Activated CD4-positive, alpha-beta T cell treated with anti-CD3 and anti-CD28 coated beads, Interleukin-2, amount 10 ng/mL, durations not matched to agents 24 days and 14 days (primary cell): ENCODE measurements around the gene SHC1. TPM values are rescaled to one million over a fixed set of nuclear protein-coding genes. Genes with fewer than 3 reads are reported as not detected.
"Not testable (repeated sequence)": the region's sequence is repeated elsewhere in the genome, so short reads cannot be mapped to it uniquely, and the experiment has no call there.

Experiments used
- DNase-seq: peaks from one replicate; pipeline ENCODE4 v3.0.0; 2022
- H3K27ac Mint-ChIP-seq: one replicate; pipeline ENCODE4 v1.8.0; 2022; ENCODE audit warnings: mild to moderate bottlenecking, mixed read lengths
- H3K27me3 Mint-ChIP-seq: one replicate; pipeline ENCODE4 v1.8.0; 2022; ENCODE audit warnings: mixed read lengths
- H3K36me3 Mint-ChIP-seq: one replicate; pipeline ENCODE4 v1.8.0; 2022; ENCODE audit warnings: low read depth, mild to moderate bottlenecking, mixed read lengths
- H3K4me1 Mint-ChIP-seq: one replicate; pipeline ENCODE4 v1.8.0; 2021; ENCODE audit warnings: mixed read lengths
- H3K4me3 Mint-ChIP-seq: one replicate; pipeline ENCODE4 v1.8.0; 2022; ENCODE audit warnings: mild to moderate bottlenecking, moderate library complexity, mixed read lengths
- H3K9me3 Mint-ChIP-seq: one replicate; pipeline ENCODE4 v1.8.0; 2021; ENCODE audit warnings: mixed read lengths
- intact Hi-C: fragments of 100-400 bp; cut with micrococcal nuclease; formaldehyde crosslinking; loops from one replicate; pipeline ENCODE4 v1.15.1; 2023
- total RNA-seq: library from RNA; stranded (reverse); gene quantifications from 2 replicates; pipeline ENCODE4 v1.2.3, GENCODE V29; 2022

SHC1 gene
- total RNA-seq, 1 donor from 2014 or later: 50.4 TPM

DNA sequence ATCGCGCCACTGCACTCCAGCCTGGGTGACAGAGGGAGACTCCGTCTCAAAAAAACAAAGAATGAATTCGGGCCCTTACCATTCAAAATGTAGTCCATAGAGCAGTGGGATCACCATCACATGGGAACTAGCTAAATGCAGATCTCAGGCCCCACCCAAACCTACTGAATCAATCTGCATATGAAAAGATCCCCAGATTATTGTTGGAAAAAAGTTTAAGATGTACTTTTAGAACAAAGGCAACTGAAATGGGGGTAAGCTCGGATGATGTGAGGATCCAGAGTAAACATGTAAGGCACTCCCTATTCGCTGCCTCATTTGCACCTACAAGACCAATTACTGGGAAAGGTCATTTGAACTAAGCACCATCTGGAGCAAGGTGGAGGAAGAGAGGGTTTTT, 11.8 kb upstream of the SHC1 start:
- DNase-seq: no peak
- intact Hi-C loops: loop anchor here (2.0 to 5.0 kb wide), 4 partner anchors 68 to 210 kb away; partner anchors contain the start of genes ADAM15, KRTCAP2, SLC50A1 and TRIM46
- H3K4me3 Mint-ChIP-seq: no peak overlapping the region
- peaks cover 16% of the 10 kb centered on the region for H3K4me1 Mint-ChIP-seq
- no peaks in the 10 kb centered on the region for H3K27me3 Mint-ChIP-seq
- no peak overlapping the region for H3K27ac Mint-ChIP-seq
- H3K36me3 Mint-ChIP-seq: peaks cover 23% of the 10 kb centered on the region
- H3K9me3 Mint-ChIP-seq: no peaks in the 10 kb centered on the region

DNA sequence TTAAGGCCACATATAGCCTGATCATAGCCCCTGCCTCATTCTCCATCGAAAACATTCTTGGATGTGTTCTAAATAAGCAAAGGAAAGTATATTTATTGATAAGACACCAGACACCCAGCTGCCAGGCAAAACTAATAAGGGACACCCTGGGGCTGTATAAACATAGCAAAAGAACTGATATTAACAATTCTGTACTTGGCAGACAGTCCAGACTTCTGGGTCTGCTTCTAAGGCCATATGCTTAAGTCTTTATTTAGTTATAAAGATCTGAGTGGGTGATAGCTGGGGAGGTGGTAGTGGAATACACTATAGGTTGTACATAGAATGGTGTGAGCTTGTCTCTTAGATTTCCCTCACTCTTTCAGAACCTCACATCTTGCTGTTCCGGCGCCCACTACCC, 7.8 kb upstream of the SHC1 start:
- no peak overlapping the region for H3K4me3 Mint-ChIP-seq
- DNase-seq: no peak
- no peaks in the 10 kb centered on the region for H3K27me3 Mint-ChIP-seq
- no peak overlapping the region for H3K27ac Mint-ChIP-seq
- H3K36me3 Mint-ChIP-seq: peaks cover 26% of the 10 kb centered on the region
- no peaks in the 10 kb centered on the region for H3K9me3 Mint-ChIP-seq
- intact Hi-C loops: loop anchor here (10.0 kb wide), 1 partner anchor 1526 kb away; the partner anchor contains the start of gene MEF2D
- peaks cover 17% of the 10 kb centered on the region for H3K4me1 Mint-ChIP-seq

DNA sequence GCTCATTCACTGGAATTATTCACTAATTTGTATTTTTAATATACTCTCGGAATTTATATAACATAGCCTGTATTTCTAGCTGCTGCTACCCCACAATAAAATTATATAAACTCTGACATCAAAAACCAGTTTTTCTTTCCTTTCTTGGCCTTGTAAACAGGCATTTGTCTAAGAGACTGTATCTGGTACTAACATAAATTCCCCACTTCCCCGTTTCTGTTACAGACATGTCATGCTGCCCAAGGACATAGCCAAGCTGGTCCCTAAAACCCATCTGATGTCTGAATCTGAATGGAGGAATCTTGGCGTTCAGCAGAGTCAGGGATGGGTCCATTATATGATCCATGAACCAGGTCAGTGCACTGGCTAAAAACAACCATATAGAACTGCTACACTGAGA, 7.2 kb upstream of the SHC1 start:
- intact Hi-C loops: loop anchor here (10.0 kb wide), 1 partner anchor 1527 kb away; the partner anchor contains the start of gene MEF2D
- not testable (repeated sequence) for H3K27ac Mint-ChIP-seq, DNase-seq, H3K27me3 Mint-ChIP-seq, H3K9me3 Mint-ChIP-seq
- H3K36me3 Mint-ChIP-seq: peaks cover 26% of the 10 kb centered on the region
- peaks cover 21% of the 10 kb centered on the region for H3K4me1 Mint-ChIP-seq
- H3K4me3 Mint-ChIP-seq: peak overlapping the region; percentile 42

DNA sequence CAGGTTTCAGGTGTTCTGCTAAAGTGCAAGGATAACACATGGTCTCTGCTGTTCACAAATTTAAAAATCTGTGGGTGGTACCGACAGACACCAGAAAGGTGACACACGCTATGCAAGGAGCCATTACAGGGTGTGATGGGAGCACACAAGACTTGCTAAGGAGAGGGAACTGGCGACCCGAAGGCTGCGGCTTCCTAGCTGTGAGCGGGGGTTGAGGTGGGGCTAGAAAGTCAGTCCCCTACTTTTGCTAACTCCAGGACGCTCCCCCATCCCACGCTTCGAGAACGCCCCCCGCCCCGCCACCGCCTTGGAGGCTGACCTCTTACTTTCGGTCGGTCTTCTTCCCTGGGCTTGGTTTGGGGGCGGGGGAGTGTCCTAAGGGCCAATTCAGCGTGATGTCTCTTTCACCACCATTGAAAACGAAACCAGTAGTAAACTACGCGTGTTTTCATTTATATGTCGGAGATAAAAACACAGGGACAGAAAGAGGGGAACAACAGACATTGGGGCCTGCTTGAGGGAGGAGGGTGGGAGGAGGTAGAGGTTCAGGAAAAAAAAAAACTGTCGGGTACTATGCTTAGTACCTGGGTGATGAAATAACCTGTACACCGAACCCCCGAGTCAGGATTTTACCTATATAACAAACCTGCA, 5.0 kb upstream of the SHC1 start:
- peaks cover 28% of the 10 kb centered on the region for H3K36me3 Mint-ChIP-seq
- intact Hi-C loops: loop anchor here (2.0 to 10.0 kb wide), 2 partner anchors 39 to 1529 kb away; partner anchors contain the start of genes MEF2D and PMVK
- DNase-seq: peak; percentile 91

DNA sequence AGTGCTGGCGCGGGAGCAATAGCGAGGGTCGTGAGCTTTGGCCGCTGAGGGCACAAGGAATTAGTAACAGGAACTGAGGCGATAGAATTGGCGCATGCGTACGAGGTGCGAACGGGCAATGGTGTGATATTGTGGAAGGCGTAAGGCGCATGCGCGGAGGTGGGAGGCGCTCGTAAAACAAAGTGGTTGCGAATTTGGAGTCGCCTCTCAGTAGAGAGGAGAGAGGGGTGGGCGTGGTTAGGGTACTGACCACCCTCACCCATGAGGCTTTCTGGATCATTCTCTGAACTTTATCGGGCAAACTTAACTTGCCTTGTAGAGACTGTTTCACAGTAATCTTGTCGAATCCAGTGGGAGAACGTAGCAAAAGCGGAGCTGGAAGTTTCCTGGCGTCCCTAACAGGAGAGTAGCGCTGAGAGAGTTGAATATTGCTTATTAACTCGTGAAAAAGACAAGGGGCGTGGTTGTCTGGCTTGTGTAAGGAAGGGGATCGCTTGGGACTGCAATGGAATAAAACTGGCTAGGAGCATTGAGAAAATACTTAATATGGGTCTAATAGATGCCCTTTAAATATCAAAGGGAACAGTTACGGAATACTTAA, 4.4 kb upstream of the SHC1 start:
- Mint-ChIP-seq H3K4me1 (peaks cover 37% of the 10 kb centered on the region), H3K36me3 (peaks cover 26% of the 10 kb centered on the region), H3K4me3 (no peak overlapping the region), H3K27me3 (no peaks in the 10 kb centered on the region), H3K27ac (no peak overlapping the region), H3K9me3 (no peaks in the 10 kb centered on the region)
- intact Hi-C loops: loop anchor here (1.0 to 10.0 kb wide), 10 partner anchors 8 to 1530 kb away; partner anchors contain the start of genes EFNA4, FLAD1, MEF2D and PBXIP1
- DNase-seq: peak; percentile 98

More for the DNA sequence above, 5.0 kb upstream of the SHC1 start:
- H3K27ac Mint-ChIP-seq: no peak overlapping the region
- H3K4me1 Mint-ChIP-seq: peaks cover 37% of the 10 kb centered on the region
- H3K4me3 Mint-ChIP-seq: no peak overlapping the region
- H3K9me3 Mint-ChIP-seq: no peaks in the 10 kb centered on the region
- H3K27me3 Mint-ChIP-seq: no peaks in the 10 kb centered on the region

DNA sequence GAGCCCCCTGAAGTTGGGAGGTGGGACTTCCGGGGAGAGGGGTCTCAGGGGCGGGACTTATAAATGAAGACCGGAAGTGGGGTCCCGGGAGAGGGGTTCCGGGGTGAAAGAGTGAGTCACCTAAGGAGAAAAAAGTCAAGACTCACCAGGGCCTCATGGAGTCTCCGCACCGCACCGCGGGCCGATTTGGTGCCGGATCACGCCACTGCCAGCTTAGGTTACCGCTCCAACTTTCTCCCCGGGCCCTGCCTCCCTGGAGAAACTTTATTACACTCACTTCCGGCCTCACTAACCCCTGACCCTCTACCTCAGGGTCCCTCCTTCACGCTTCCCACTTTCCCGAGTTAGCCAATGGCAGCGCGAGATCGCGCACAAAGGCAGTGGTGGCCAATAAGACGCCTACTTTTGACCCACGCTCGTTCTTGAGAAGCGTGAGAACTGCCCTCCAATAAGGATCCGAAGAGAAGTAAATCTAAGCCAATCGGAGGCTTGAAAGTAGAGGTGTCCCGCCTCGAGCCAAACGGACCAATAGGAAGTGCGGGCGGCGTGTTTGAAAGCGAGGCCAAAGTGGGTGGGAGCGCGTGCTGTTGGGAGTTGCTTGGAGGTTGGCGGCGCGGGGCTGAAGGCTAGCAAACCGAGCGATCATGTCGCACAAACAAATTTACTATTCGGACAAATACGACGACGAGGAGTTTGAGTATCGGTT, 3.7 kb upstream of the SHC1 start, which contains the start of gene CKS1B:
Gene CKS1B, plus strand, starts transcription at position 580 of the 706 bp plus-strand sequence. Its CDS starts 65 bp downstream, at position 645.
- Mint-ChIP-seq H3K4me1 (peaks cover 39% of the 10 kb centered on the region), H3K27me3 (no peaks in the 10 kb centered on the region), H3K4me3 (no peak within 1 kb of the TSS), H3K9me3 (no peaks in the 10 kb centered on the region), H3K36me3 (peaks cover 28% of the 10 kb centered on the region), H3K27ac (no peak within 1 kb of the TSS)
- intact Hi-C loops: loop anchor here (1.0 to 10.0 kb wide), 10 partner anchors 9 to 1531 kb away; partner anchors contain the start of genes EFNA4, FLAD1, MEF2D and PBXIP1
- peak; percentile 98 for DNase-seq

DNA sequence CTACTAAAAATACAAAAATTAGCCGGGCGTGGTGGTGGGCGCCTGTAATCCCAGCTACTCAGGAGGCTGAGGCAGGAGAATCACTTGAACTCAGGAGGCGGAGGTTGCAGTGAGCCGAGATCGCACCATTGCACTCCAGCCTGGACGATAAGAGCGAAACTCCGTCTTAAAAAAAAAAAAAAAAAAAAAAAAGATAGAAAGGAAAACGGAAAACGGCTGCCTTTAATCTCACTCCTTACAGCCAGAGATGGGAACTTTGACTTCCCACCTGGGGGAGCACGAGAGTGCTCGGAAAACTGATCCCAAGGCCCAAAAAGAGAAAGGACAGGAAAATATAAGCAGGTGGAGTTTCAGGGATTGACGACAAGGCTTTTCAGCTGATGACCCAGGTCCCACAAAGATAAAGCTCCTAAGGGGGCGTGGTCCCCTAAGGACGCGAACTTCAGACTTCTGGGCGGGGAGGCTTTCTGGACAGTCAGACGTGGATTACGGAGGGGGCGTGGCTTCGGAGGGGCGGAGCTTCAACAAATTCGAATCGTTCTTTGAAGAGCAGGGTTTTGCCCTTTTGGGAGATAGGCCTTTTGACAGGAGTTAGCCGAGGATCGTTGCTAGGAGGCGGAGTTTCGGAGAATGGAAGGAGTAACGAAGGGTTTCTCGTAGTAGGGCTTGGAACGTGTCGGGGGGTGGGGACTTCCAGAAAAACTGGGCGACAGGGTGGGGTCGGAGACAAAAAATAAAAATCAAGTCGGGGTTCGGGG, 3.0 kb upstream of the SHC1 start:
- H3K9me3 Mint-ChIP-seq: no peaks in the 10 kb centered on the region
- peak; percentile 98 for DNase-seq
- peaks cover 43% of the 10 kb centered on the region for H3K4me1 Mint-ChIP-seq
- peaks cover 29% of the 10 kb centered on the region for H3K36me3 Mint-ChIP-seq
- no peaks in the 10 kb centered on the region for H3K27me3 Mint-ChIP-seq
- no peak overlapping the region for H3K4me3 Mint-ChIP-seq
- peak overlapping the region; percentile 6 for H3K27ac Mint-ChIP-seq
- intact Hi-C loops: loop anchor here (1.0 to 10.0 kb wide), 10 partner anchors 10 to 1531 kb away; partner anchors contain the start of genes EFNA4, FLAD1, MEF2D and PBXIP1

DNA sequence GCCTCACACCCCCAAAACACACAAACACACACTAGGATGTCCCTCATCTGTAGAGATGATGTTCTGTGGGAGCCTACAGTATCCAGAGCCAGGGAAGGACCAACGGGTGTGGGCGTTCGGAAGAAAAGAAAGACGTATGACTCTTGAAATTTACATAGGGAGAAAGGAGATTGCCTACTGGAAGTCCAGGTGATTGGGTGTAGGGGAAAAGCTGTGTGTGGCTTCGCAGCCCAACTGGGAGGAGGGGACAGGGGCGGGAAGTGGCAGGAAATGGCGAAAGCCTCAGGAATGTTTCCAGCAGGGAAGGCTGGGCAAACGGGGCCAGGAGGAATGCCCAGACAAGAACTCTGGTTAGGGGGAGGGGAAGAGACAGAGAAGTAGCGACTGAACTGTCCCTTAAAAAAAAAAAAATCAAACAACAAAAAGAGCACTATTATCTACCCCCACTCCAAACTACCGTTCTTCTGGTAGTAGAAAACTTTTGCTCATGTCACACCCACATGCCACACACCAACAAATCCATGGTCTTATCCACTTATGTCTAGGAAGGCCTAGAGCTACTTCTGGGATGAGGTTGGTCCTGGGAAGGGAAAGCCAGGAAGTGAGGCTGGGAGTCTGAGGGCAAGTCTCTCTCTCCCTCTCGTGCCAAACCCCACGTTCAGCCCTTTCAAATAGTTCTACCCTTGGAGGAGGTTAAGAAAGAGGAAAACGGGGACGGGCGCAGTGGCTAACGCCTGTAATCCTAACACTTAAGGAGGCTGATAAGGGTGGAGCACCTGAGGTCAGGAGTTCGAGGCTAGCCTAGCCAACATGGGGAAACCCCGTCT, 2.2 kb upstream of the SHC1 start:
- H3K36me3 Mint-ChIP-seq: peaks cover 32% of the 10 kb centered on the region
- no peaks in the 10 kb centered on the region for H3K27me3 Mint-ChIP-seq
- peaks cover 49% of the 10 kb centered on the region for H3K4me1 Mint-ChIP-seq
- DNase-seq: peak; percentile 70
- no peak overlapping the region for H3K4me3 Mint-ChIP-seq
- no peaks in the 10 kb centered on the region for H3K9me3 Mint-ChIP-seq
- intact Hi-C loops: loop anchor here (5.0 to 10.0 kb wide), 3 partner anchors 90 to 1532 kb away; partner anchors contain the start of genes EFNA4, MEF2D and RUSC1
- peak overlapping the region; percentile 65 for H3K27ac Mint-ChIP-seq

DNA sequence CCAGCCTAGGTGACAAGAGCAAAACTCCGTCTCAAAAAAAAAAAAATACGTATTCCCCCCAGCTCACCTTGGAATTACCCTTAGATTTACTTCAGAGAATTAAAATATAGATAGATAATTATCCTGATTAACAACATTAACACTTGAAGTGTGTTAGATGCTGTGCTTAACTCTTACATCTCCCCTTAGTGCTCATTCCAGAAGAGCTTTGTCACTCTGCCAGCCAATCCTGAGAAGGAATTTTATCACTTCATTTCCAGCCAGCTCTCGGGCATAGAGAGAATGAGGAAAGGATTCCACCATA, 1.6 kb upstream of the SHC1 start:
- DNase-seq: no peak
- Mint-ChIP-seq H3K4me3 (no peak overlapping the region), H3K9me3 (no peaks in the 10 kb centered on the region), H3K4me1 (peaks cover 47% of the 10 kb centered on the region), H3K27ac (peak overlapping the region; percentile 65), H3K27me3 (no peaks in the 10 kb centered on the region), H3K36me3 (peaks cover 30% of the 10 kb centered on the region)
- intact Hi-C loops: loop anchor here (5.0 to 10.0 kb wide), 3 partner anchors 90 to 1533 kb away; partner anchors contain the start of genes EFNA4, MEF2D and RUSC1

DNA sequence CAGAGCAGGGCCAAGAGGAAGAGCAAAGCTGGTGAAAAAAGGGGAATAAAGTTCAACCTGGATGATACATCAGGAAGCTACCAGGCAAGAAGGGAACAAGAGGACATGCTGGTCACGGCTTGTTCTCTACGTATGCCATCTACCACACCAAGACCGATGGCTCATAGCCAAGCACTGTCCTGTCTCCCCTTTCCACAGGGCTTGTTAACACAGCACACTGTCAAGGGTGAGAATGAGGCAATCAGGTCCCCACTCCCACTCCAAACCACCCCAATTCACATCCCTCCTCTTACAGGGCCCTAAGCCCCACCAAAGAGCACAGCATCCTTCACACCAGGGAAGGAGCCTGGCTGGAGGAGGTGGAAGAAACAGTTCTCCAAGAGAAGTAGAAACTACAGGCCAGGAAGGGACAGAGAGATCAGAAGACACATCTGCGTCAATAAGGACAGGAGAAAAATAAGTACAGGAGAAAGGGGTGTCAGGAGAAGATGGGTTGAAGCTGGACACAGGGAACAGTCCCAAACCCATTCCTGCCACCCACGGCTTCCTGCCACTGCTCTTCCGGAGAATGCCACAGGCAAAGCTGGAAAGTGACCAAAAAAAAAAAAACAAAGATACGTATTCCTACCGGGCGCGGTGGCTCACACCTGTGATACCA, 923 bp upstream of the SHC1 start:
- H3K4me3 Mint-ChIP-seq: peak overlapping the region; percentile 67
- peak overlapping the region; percentile 58 for H3K27ac Mint-ChIP-seq
- no peak for DNase-seq
- no peaks in the 10 kb centered on the region for H3K9me3 Mint-ChIP-seq
- H3K4me1 Mint-ChIP-seq: peaks cover 44% of the 10 kb centered on the region
- intact Hi-C loops: loop anchor here (5.0 to 10.0 kb wide), 3 partner anchors 91 to 1533 kb away; partner anchors contain the start of genes EFNA4, MEF2D and RUSC1
- peaks cover 34% of the 10 kb centered on the region for H3K36me3 Mint-ChIP-seq
- H3K27me3 Mint-ChIP-seq: no peaks in the 10 kb centered on the region

DNA sequence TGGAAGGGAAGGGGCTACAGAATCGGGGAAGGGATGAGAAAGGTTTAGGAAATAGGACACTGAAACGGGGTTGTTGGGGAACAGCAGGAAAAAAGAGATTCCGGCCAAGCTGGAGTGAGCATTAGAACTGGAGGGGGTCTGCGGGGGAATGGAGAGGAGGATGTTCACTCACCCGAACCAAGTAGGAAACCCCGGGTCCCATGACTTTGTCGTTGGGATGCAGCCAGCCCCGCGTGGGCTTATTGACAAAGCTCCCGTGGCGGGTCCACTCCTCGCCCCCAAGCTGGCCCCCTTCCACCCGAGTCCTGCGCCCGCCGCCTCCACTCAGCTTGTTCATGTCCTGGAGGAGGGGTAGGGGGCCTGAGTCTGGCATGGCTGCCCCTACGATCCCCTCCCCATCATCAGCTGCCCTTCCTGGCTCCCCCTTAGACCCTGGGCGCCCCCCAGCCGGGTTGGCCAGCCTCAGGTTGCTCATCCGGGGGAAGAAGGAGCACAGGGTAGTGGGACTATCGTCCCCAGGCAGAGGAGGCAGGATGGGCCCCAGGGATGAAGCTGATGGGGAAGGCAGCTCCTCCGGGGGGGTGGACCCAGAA, 591 bp downstream of the SHC1 start:
- peaks cover 43% of the 10 kb centered on the region for H3K4me1 Mint-ChIP-seq
- H3K36me3 Mint-ChIP-seq: peaks cover 41% of the 10 kb centered on the region
- intact Hi-C loops: loop anchor here (5.0 to 10.0 kb wide), 3 partner anchors 92 to 1535 kb away; partner anchors contain the start of genes EFNA4, MEF2D and RUSC1
- H3K9me3 Mint-ChIP-seq: no peaks in the 10 kb centered on the region
- peak overlapping the region; percentile 68 for H3K27ac Mint-ChIP-seq
- DNase-seq: no peak
- no peak overlapping the region for H3K4me3 Mint-ChIP-seq
- H3K27me3 Mint-ChIP-seq: no peaks in the 10 kb centered on the region

DNA sequence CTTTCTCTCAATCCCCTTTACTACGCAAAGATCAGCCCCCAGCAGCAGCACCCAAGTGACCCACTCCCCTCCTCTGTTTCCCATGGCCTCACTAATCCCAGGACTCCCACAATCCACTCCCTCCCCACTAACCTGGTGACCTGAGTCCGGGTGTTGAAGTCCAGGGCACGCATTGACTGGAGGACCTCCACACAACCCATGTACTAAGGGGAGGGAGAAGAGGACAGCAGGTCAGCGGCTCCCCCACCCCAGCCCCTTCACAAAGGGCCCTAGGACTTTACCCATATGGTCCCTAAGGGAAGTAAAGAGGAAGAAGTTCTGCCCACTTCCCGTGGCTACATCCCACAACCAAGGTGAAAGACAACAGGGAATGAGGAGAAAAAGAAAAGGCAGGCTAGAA, 1.3 kb downstream of the SHC1 start:
- peak overlapping the region; percentile 9 for H3K4me3 Mint-ChIP-seq
- no peak for DNase-seq
- peaks cover 43% of the 10 kb centered on the region for H3K4me1 Mint-ChIP-seq
- H3K9me3 Mint-ChIP-seq: no peaks in the 10 kb centered on the region
- H3K36me3 Mint-ChIP-seq: peaks cover 43% of the 10 kb centered on the region
- H3K27ac Mint-ChIP-seq: peak overlapping the region; percentile 68
- H3K27me3 Mint-ChIP-seq: no peaks in the 10 kb centered on the region
- intact Hi-C loops: no loop called here
